ENCODE results near the gene ZNF773.
"Not testable (repeated sequence)": the region's sequence is repeated elsewhere in the genome, so short reads cannot be mapped to it uniquely, and the experiment has no call there.

ZNF773 gene

DNA sequence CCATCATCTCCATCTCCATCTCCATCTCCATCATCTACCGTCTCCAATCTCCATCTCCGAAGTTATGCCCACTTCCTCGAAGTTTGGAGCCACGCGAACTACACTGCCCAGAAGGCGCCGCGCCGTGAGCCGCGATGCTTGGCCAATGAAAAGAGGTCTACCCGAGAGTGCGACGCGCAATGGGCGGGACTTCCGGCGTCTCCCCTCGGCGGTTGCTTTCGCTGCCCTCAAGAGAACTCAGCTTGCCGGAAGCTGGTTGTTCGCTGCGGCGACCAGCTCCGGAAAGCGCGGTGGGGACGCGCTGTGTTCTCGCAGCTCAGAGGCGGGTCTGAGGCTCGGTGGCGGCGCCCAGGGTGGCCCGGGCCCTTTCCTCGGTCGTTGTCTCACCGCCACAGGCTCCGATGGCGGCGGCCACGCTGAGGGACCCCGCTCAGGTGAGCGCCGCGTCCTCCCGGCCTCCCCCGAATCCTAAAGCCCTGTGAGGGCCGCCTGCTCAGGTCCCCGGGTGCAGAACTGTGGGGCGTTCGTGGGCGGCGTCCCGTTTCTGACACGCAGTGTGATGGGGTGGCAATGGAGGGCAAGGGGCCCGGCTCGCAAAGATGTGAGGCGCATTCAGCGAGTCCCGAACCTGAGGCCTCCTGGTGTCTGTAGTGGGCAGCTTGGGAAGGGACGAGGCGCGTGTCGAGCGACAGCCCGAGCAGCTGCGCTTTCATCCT, at the start of gene ZNF773:
Gene ZNF773, plus strand, starts transcription at position 259 of the 716 bp plus-strand sequence. Its CDS starts 143 bp downstream, at position 402.
- DNase-seq, result peak; percentile 96

DNA sequence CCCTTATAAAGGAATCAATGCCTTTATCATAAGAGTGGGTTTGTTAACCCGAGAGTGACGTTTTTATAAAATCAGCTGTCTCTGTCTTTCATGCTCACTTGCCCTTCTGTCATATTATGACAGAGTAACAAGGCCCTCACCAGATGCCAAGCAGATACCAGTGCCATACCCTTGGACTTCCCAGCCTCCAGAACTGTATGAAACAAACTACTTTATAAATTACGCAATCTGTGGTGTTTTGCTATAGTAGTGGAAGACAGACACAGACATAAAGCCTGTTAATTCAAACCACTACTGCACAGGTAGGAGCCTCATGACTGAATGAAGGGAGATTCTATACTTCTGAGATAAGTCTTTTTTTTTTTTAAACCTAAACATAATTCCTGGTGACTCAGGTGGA, 47.4 kb upstream of the ZNF773 start:
- DNase-seq, result no peak

DNA sequence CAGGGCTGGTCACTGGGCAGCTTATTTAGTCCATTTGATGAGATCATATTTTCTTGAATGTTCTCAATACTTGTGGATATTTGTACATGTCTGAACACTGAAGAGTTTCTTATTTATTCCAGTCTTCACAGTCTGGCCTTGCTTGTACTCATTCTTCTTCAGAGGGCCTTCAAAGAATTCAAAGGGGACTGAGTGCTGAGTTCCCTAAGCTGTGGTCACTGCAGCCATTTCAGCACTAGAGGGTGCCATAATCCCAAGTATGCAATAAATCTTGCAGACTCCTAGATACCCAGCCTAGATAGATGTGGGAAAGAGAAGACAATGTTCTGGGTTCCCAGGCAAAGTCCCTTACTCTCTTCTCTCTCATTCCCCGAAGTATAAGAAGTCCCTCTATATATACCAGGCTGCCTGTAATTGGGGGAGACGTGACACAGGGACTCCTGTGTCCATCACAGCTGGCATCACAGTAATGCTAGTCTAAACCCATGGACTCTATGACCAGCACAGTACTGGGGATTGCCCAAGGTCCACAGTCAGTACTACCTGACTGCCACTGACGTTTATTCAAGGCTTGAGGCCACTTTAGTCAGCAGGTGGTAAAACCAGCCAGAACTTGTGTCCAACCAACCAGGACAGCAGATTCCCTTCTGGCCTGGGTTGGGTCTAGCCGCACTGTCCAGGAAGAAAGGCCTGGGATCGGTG, 33.9 kb upstream of the ZNF773 start:
- DNase-seq, result no peak

DNA sequence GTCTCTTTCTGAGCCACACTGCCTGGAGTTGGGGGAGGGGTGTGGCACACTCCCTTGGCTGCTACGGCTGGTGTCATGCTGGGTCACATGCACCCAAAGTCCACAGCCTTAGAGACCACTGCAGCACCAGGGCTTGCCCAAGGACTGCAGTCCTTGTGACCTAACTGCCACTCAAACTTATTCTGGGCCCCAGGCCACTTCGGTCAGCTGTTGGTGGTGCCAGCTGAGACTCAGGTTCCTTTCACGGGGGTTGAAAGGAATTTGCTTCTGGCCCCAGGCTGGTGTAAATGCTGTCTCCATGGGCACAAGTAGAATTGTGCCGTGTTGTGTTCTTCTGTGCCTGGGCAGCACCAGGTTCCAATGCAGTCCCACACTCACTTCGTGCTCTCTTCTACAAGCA, 33.2 kb upstream of the ZNF773 start:
- no peak for DNase-seq

DNA sequence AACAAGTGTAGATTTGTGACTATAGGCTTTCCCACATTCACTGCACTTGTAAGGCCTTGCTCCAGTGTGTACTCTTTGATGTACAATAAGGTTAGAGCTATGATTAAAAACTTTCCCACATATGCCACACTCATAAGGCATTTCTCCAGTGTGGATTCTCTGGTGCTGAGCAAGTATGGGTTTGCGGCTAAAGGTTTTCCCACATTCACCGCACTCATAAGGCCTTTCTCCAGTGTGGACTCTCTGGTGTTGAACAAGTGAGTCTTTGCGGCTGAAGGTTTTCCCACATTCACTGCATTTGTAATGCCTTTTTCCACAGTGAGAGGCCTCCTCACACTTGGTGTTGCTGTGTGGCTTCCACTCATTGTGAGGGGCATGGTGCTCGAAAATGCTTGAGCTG, 26.1 kb upstream of the ZNF773 start:
- DNase-seq, result no peak

DNA sequence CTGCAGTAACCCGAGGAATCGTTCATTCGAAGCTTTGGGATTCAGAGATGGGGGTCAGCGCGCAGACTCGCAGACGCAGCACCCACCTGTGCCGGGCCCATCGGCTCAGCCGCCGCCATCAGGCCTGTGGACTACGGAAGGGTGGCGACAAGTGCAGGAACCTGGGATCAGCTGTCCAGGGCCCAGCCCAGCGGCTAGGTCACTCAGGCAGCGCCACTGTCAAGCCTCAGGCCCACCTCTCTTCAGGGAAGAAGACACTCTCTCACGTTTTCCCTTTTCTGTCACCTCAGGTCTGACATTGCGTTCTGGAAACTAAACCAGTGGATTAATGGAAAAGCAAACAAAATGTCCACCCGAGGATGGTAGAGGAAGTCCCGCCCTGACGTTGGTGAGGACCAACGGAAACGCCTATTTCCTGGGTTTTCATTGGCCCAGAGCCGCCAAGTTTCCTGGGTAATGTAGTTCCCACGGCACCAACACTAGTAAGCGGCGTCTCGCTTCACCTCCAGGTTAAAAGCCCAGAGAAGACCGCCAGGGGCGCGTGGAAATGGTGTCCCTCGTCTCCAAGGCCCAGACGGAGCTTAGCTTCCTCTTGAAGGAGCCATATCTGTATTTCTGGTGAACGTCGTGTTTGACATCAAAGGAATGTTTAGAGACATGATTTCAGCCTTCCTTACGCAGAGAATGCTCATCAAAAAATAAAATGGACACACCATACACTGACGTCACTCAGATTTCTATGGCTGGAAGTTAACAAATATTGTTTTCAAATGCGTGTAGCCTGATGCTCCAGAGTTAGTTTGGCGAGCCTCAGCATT, 22.3 kb upstream of the ZNF773 start, which contains the start of gene ZNF772:
Gene ZNF772, minus strand, starts transcription at position 376 of the 818 bp plus-strand sequence. Its CDS starts 257 bp downstream, at position 119.
- peak; percentile 95 for DNase-seq

DNA sequence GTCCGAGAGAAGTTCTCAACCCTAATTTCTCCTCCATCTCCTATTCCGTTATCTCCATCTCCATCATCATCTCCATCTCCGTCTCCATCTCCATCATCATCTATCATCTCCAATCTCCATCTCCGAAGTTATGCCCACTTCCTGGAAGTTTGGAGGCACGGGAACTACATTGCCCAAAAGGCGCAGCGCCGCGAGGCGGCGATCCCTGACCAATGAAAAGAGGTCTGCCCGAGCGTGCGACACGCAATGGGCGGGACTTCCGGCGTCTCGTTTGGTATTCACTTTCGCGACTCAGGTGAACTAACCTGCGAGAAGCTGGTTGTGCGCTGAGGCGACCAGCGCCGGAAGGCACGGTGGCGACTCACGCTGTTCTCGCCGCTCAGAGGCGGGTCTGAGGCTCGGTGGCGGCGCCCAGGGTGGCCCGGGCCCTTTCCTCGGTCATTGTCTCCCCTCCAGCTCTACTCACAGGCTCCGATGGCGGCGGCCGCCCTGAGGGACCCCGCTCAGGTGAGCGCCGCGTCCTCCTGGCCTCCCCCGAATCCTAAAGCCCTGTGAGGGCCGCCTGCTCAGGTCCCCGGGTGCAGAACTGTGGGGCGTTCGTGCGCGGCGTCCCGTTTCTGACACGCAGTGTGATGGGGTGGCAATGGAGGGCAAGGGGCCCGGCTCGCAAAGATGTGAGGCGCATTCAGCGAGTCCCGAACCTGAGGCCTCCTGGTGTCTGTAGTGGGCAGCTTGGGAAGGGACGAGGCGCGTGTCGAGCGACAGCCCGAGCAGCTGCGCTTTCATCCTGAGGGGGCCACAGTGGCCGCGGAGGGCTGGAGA, 12.1 kb upstream of the ZNF773 start, which contains the start of gene ZNF419:
Gene ZNF419, plus strand, starts transcription at position 274 of the 822 bp plus-strand sequence. Its CDS starts 201 bp downstream, at position 475.
- DNase-seq, result peak; percentile 94

DNA sequence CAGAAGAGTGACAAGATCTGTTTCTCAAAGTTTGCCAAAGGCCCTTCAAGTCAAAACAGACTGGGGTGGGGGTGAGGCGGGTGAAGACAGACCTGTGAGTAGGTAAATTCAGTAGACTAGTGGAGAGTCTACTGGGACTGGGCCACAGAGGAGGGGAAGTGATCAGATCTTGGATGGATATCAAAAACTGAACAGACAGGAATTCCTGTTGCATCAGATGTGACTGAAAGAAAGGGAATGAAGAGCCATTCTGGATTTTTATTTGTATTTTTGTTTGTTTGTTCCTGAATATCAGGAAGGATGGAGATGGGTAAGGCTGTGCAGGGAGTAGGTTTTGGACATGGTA, 11.5 kb upstream of the ZNF773 start:
- DNase-seq, result not testable (repeated sequence)

DNA sequence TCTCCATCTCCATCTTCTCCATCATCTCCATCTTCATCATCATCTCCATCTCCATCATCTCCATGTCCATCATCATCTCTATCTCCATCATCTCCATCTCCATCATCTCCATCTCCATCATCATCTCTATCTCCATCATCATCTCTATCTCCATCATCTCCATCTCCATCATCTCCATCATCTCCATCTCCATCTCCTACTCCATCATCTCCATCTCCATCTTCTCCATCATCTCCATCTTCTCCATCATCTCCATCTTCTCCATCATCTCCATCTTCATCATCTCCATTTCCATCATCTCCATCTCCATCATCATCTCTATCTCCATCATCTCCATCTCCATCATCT, 432 bp upstream of the ZNF773 start:
- not testable (repeated sequence) for DNase-seq

DNA sequence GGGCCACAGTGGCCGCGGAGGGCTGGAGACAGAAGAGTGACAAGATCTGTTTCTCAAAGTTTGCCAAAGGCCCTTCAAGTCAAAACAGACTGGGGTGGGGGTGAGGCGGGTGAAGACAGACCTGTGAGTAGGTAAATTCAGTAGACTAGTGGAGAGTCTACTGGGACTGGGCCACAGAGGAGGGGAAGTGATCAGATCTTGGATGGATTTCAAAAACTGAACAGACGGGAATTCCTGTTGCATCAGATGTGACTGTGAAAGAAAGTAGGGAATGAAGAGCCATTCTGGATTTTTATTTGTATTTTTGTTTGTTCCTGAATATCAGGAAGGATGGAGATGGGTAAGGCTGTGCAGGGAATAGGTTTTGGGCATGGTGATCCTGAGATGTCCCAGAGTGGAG, 662 bp downstream of the ZNF773 start:
- not testable (repeated sequence) for DNase-seq

DNA sequence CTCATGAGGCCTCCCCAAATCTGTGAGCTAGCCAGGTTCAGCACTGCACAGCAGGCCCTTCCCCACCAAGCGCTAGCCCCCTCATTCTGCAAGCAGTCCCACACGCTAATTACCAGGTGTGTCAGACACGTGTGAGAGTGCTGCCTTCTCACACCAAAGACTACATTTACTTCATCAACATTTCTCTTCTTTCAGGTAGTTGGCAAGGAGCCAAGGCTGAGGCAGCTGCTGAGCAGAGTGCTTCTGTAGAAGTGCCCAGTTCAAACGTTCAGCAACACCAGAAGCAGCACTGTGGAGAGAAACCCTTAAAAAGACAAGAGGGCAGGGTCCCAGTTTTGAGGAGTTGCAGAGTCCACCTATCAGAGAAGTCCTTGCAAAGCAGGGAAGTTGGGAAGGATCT, 6.4 kb downstream of the ZNF773 start:
- no peak for DNase-seq

DNA sequence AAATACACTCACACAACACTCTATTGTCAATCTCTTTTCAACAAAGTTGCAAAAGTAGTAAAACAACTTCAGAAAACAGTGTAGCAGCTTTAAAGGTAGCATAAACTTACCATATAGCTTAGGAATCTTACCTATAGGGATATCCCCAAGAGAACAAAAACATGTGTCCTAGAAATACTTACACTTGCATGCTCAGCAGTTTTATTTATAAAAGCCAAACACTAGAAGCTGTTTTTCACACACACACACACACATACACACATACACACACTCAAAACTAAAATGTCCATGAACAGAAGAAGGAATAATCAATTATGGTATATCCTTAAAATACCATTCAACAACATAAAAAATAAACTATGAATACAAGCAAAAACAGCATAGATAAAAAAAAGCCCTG, 11.7 kb downstream of the ZNF773 start:
- DNase-seq, result no peak

DNA sequence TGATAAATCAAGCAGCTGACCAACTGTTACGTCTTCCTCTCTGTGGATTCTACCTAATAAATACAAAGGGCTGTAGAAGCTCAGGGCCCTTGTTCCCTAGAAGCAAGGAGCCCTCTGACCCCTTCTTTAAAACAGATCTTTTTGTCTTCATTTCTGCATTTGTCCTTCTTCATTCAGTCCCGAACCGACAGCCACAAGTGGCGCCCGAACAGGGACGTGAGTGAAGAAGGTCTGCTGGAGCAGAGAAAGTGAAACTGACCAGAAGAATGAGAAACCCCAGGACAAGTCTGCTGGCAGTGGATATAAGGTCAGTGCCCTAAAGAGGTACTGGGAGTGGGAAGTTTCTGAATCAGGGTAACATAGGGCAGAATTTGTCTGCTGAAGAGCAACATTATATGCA, 13.1 kb downstream of the ZNF773 start:
- no peak for DNase-seq

DNA sequence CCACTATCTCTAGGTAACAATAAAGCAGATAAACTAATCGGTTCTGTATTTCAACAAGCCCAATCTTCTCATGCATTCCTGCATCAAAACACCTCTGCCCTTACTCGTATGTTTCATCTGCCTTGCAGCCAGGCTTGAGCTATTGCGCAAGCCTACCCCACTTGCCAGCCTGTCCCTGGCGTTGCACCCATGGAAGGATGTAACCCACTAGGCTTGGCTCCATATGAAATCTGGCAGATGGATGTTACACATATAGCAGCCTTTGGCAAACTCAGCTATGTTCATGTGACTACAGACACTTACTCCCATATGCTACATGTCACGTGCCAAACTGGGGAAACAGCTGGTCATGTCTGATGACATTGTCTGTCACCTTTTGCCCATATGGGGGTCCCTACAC, 15.5 kb downstream of the ZNF773 start:
- DNase-seq, result no peak

DNA sequence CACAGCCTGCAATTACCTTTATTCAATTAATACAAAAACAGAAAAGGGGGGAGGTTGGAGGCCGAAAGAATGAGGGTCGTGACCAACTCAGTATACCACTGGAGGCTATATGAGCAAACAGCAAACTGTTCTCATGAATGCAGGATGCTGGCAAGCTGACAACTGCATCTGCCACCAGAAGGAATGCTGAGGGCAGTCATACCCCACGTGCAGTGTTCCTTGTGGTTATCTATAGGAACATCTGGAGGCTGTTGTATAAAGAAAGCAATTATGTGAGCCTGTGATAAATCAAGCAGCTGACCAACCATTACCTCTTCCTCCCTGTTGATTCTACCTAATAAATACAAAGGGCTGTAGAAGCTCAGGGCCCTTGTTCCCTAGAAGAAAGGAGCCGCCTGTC, 18.3 kb downstream of the ZNF773 start:
- not testable (repeated sequence) for DNase-seq

DNA sequence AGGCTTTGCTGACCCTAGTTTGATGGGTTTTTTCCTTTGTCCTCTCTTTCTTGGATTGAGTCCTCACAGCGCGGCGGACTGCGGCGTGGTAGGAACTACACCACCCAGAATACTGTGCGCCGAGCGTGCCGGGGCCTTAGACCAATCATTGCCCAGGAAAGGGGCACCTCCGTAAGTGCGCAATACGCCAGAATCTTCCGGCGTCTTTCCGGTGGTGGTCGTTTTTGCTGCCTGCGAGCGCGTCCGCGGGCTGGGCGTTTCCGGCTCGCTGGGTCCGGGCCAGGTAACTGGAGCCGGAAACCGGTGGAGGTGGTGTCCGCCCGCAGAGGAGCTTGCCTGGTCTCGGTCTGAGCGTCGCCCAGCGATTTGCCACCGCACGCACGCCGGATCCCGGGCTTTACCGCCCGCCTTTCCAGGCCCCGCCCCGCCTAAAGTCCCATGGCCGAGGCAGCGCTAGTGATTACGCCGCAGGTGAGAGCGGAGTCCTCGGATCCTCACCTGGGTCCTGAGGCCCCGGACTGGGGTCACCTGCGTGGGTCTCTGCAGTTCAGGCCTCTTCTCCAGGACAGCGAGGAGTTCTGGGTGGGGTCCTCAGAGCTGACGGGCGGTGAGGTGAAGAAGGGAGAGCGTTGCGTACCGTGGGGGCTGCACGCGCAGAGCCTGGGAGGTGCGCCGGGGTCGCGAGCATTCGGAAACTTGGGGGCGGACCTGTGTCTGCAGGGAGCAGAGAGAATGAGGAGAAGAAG, 27.6 kb downstream of the ZNF773 start, which contains the start of gene ZNF549:
Gene ZNF549, plus strand, starts transcription at position 221 of the 746 bp plus-strand sequence. Its CDS starts 218 bp downstream, at position 439.
- peak; percentile 95 for DNase-seq

DNA sequence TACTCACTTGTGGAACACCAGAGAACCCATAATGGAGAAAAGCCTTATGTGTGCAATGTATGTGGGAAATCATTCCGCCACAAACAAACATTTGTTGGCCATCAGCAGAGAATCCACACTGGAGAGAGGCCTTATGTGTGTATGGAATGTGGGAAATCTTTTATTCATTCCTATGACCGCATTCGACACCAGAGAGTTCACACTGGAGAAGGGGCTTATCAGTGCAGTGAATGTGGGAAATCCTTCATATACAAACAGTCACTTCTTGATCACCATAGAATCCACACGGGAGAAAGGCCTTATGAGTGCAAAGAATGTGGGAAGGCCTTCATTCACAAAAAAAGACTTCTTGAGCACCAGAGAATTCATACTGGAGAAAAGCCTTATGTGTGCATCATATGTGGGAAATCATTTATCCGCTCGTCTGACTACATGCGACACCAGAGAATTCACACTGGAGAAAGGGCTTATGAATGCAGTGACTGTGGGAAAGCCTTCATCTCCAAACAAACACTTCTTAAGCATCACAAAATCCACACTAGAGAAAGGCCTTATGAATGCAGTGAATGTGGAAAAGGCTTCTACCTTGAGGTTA, 38.3 kb downstream of the ZNF773 start:
- no peak for DNase-seq

DNA sequence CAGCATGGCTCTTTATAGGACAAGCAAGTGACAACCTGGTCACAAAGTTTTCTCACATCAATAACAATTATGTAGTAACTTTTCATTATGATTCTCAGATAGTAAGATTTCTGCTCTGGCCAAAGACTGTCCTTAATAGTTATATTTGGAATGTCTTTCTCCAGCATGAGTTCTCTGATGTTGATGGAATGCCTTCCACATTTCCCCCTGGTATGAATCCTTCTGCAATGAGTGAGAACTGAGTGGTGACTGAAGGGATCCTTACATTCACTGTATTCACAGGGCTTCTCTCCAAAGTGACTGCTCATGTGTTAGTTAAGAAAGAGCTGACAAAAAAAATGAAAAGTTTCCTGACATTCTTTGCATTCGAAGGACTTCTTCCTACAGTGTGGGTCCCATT, 46.8 kb downstream of the ZNF773 start:
- DNase-seq, result no peak

DNA sequence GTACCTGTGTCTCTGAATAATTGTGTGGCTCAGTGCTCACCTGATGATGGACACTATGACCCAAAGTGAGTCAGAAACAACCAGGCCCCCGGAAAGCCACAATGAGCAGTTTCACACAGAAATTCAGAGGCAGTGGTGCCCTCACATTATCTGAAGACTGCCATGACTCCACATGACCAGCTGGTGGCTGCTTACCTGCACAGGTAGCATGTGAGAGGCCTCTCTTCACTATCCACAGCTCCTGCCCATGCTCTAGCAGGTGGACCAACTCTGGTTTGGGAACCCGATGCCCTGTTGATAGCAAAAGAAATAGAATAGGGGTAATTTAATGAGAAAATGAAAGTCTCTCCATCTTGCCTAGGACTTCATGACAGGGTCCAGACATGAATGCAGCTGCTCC, 52.7 kb downstream of the ZNF773 start:
- no peak for DNase-seq

DNA sequence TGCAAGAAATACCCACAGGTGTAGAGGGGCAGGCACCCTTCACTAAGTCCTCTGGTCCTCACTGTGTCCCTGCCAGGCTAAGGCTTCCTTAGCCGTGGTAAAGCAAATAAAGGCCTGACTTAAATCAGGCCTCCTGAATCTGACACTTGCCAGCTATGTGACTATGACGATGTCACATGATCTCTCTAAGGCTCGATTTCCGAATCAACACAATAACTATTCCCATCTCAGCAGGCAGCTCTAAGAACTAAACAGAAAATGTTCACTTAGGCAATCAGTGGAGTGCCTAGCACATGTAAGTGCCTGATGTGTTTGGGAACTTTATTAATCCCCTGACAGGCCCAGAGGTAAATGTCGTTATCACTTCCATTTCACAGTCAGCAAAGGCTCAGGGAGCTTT, 57.9 kb downstream of the ZNF773 start:
- DNase-seq, result no peak
